KOPT-K1 (cell line): ENCODE measurements around the gene VEZF1.

Source experiments
- H3K27ac ChIP-seq: fragments of 200-600 bp; sonication (generic); 2 replicates; pipeline ENCODE4 v1.5.1; 2016; ENCODE audit warnings: antibody characterized with exemption, mild to moderate bottlenecking, low read depth, low read length; ENCODE audit not compliant: poor library complexity, severe bottlenecking
- H3K36me3 ChIP-seq: fragments of 200-600 bp; sonication (generic); 2 replicates; pipeline ENCODE4 v1.5.1; 2017; ENCODE audit warnings: antibody characterized with exemption, mild to moderate bottlenecking, low read length, moderate library complexity; ENCODE audit not compliant: insufficient read depth
- H3K9me3 ChIP-seq: fragments of 200-600 bp; sonication (generic); 2 replicates; pipeline ENCODE4 v1.5.1; 2017; ENCODE audit warnings: antibody characterized with exemption, low read length, mild to moderate bottlenecking; ENCODE audit not compliant: insufficient read depth, poor library complexity, severe bottlenecking

Gene VEZF1

DNA sequence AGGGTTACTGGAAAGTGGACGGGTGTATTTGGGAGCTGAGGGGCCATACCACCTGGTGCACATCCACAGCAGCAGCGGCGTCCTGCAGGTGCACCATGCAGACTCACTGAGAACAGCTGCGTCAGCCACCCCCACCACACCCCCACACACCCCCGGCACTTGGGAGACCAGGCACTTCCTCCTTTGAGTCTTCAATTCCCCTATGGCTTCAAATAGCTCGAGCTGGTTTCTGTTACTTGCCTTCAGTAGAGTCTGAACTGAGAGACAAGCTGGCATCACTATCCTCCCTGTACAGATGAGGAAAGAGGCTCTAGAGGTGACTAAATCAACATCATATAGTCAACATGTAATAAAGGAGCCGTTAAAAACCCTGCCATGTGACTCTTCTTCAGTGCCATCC lies 48.3 kb downstream of the VEZF1 start:
- Histone ChIP-seq H3K9me3 (no peaks in the 10 kb centered on the region), H3K36me3 (no peaks in the 10 kb centered on the region), H3K27ac (no peak overlapping the region)

DNA sequence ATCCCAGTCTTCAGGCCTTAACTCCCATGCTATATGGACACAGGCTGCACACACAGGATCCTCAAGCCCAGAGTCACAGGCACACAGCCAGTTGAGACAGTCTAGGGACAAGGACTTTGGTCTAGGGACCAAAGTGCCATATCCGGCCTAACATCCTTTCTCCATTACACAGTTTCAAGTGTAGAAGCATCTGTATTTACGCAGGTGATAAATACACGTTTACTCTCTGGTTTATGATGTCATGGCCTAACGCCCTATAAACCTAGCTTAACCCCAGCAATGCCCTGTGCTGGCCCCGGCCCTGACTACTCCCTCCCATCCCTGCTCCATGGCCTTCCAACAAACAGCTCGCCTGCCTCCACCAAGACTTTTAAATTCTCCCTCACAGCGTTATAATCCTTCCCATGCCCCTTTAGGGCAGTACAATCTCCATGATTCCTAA lies 50.0 kb downstream of the VEZF1 start:
- Histone ChIP-seq H3K27ac (no peak overlapping the region), H3K9me3 (no peaks in the 10 kb centered on the region), H3K36me3 (no peaks in the 10 kb centered on the region)

DNA sequence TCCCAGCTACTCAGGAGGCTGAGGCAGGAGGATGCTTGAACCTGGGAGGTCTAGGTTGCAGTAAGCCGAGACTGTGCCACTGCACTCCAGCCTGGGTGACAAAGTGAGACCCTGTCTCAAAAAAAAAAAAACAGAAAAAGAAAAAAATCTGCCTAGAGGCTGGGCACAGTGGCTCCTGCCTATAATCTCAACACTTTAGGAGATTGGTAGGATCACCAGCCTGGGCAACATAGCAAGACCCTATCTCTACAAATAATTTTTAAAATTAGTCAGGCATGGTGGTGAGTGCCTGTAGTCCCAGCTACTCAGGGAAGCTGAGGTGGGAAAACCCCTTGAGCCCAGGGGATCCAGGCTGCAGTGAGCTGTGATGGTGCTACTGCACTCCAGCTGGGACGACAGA lies 50.6 kb downstream of the VEZF1 start:
- no peak overlapping the region for H3K27ac ChIP-seq

DNA sequence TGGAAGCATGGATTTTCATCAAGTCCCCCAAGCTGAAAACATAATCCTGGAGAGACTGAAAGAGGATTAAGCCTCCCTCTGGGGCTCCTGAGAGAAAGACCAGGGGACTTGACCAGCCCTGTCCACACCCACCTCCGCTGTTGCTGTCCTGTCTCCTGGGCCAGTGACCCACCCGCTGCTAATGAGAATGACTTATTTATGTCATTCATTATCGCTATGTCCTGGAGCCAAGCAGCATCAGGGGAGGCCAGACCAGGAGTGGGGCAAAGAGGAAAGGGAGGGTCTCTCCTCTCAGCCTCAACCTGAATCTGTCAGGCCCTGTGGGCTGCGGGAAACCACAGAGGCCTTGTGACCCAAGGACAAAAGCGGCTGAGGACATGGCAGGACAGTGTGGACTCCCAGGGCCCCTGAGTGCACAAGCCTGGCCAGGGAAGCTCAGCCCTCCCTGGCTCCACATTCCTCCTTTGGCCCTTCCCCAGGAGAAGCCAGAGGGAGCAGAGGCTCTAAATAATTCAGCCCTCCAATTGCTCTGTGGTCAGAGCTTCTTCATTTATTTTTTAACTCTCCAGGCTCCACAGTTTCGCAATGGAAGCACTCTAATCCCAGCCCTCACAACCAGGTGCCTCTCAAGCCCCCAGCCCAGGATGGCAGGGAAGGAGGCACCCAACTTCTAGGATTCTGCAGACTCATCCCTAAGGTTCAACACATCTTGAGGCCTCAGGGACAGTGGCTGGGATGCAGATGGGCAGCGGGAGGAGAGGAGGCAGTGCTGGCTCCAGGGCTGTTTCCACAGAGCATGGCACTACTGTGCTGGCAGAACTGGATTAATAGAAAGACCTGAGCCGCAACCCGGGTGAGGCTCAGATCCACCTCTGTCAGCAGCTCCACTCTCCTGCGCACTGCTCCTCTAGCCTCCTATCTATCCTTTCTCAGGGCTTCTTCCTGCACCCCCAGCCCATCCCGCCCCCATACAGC lies 51.9 kb downstream of the VEZF1 start:
- H3K9me3 ChIP-seq, result no peaks in the 10 kb centered on the region
- H3K27ac ChIP-seq, result no peak overlapping the region

More for the DNA sequence above, 50.6 kb downstream of the VEZF1 start:
- Histone ChIP-seq H3K9me3 (no peaks in the 10 kb centered on the region), H3K36me3 (no peaks in the 10 kb centered on the region)

DNA sequence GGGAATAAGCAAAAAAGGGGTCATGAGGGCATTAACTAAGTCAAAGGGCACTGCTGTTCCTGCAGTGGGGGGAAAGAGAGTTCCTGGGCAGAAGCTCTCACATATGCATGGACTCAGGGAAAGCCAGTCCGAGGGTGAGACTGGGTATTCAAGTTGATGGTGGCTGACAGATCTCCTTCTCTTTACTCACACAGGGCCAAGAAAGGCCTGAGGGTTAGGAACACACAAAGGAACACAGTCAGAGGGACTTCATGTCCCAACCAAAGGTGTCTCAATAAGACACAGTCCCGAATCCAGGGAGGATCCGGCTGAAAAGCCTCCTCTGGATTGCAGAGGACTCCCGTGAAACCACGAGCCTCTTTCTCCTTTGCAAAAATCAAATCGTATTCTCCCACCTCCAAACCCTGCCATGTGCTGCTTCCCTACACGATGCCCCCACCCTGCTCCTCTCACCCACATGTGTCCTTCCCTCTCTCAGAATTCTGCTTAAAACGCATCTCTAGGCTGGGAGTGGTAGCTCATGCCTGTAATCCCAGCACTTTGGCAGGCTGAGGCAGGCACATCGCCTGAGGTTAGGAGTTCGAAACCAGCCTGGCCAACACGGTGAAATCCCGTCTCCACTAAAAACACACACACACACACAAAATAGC lies 56.4 kb downstream of the VEZF1 start:
- Histone ChIP-seq H3K27ac (no peak overlapping the region), H3K36me3 (no peaks in the 10 kb centered on the region), H3K9me3 (no peaks in the 10 kb centered on the region)

More for the DNA sequence above, 51.9 kb downstream of the VEZF1 start:
- H3K36me3 ChIP-seq, result no peaks in the 10 kb centered on the region

DNA sequence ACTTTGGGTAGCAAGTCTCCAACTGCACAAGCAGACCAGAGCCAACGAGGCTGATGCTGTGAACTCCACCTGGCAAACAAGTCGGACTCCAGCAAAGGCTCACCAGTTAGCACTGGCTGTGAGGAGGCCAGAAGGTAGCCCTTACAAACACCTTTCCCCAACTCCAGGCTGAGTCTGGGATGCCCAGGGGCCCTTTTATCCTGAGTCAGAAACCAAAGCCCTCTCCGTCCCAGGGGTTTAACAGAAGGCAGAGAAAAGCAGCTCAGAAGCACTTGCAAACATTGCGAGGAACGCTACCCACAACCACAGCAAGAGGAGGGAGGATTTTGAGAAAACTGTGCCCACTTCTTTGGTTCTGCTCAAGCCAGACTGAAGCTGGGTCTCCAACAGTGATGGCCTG lies 57.8 kb downstream of the VEZF1 start:
- H3K36me3 ChIP-seq, result no peaks in the 10 kb centered on the region
- H3K9me3 ChIP-seq, result no peaks in the 10 kb centered on the region
- H3K27ac ChIP-seq, result no peak overlapping the region

DNA sequence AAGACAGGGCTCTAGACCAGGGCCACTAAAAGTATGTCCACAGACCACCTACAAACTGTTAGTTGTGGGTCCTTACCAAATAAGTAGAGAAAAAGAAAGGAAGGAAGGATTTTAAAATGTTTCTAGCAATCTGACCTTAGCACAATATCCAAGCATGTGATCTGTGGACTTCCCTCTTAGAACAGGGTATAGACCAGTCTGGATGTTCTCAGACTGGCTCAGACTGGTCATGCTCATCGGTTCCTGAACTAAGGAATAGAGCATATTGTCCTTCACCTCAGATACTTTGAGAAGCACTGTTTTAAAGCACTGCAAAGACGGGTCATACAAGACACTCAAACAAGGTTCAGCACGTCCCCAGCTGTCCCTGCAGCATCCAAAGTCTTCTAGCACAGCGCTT lies 58.7 kb downstream of the VEZF1 start:
- Histone ChIP-seq H3K9me3 (no peaks in the 10 kb centered on the region), H3K27ac (no peak overlapping the region), H3K36me3 (no peaks in the 10 kb centered on the region)

DNA sequence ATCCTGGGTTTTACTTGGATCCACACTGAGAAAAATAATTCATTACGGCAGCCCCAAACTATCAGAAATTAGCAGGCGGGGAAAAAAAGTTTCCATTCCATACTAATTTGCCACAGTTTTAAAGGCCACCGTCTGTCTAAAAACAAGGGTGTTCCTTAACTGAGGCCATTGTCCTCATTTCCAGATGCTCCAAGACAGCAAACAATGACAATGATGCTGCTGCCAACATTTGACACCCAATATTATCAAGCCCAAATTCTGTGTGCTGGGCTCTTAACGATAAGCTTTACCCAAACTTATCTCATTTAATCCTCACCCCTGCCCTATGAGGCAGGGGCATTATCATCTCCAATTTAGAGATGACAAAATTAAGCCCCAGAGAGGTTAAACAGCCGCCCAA lies 59.1 kb downstream of the VEZF1 start:
- Histone ChIP-seq H3K36me3 (no peaks in the 10 kb centered on the region), H3K9me3 (no peaks in the 10 kb centered on the region), H3K27ac (no peak overlapping the region)

DNA sequence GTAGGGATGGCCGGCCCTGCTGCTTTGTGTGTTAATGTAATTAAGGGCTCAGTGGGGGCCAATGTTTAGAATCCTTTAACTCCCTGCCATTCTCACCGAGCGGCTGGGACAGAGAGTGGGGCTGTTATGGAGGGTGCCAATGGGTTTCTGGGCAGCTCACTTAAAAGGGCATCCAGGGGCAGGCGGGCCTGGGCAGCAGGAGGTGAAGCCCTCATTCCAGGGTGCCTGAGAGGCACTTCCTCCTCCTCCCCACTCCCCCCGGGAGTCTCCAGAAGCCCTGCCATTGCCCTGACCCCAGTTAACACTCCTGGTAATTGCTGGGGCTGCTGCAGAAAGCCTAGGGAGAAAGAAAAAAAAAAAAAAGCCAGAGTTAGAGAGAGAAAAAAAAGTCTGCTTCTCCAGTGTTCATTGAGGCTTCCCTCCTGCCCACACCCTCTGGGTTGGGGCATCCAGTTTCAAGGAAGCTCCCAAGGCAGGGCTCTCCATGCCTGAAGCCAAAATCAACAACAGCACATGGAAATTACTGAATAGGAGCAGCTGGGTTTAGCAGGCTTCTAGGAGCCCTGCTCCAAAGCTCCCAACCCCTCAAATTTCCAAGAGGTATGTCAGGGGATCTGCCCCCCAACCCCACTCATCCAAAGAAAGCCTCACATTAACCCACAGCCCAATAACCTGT lies 60.9 kb downstream of the VEZF1 start:
- H3K9me3 ChIP-seq, result no peaks in the 10 kb centered on the region
- H3K36me3 ChIP-seq, result no peaks in the 10 kb centered on the region
- no peak overlapping the region for H3K27ac ChIP-seq

DNA sequence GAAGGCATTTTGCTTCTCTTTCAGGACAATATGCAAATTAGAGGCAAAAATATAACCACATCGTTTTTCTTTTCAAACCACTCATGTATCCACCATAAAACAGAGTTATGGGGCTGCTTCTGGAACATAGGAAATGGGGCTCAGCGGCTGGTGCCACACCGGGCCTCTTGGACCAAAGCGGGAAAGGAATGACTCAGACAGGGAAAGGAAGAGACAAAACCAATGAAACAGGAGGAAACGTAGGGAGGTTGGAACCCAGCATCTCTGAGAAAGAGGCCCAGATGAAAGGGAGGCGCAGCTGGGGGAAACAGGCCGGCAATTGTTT lies 61.4 kb downstream of the VEZF1 start:
- Histone ChIP-seq H3K27ac (no peak overlapping the region), H3K36me3 (no peaks in the 10 kb centered on the region), H3K9me3 (no peaks in the 10 kb centered on the region)

DNA sequence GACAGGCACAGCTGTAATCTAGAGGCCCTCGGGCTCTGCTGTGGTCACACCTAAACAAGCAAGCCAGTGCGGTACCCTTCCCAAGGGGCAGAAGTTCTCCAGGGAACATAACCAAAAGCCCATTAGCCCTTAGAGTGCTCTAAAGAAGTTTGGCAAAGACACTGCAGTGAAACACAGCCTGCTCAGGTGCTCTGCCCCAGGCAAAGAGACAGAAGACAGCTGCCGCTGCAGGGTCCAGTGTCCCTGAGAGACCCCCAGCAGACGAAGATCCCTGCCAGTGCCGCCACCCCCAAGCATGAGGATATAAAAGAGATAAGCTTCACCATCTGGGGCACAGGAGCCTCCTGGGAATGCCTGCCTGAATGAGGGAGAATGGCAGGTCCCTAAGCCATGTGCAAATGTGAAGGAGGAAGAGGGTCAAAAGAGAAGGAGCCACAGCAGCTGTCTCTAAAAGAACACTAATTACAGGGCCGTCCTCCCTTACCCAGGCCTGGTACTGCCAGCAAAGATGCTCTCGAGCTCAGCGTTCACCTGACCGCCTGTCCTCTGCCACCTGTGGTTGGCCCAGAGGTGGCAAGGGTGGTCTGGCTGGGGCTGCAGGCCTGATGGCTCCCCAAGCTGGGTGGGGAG lies 62.6 kb downstream of the VEZF1 start:
- no peak overlapping the region for H3K27ac ChIP-seq
- H3K9me3 ChIP-seq, result no peaks in the 10 kb centered on the region
- H3K36me3 ChIP-seq, result no peaks in the 10 kb centered on the region

DNA sequence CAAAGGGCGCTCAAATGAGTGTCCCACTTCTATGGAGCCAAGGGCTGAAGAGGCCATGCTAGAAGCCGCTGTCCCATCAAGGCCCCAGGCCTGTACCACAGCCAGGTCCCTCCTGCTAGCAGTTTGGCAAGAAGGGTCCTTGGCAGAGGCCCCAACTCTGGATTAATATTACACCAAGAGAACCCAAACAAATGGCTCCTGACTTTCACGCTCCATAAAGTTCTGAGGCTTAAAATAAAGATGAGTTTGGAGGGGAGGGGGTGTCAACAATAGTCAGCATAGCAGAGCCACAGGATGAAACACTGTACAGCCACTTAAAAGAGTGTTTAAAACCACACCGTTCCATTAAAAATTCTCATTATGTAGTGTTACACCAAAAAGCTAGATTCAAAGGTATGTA lies 63.4 kb downstream of the VEZF1 start:
- H3K27ac ChIP-seq, result no peak overlapping the region
- no peaks in the 10 kb centered on the region for H3K36me3 ChIP-seq
- H3K9me3 ChIP-seq, result no peaks in the 10 kb centered on the region
